ENCODE data around the gene UBAC1.

UBAC1 gene

DNA sequence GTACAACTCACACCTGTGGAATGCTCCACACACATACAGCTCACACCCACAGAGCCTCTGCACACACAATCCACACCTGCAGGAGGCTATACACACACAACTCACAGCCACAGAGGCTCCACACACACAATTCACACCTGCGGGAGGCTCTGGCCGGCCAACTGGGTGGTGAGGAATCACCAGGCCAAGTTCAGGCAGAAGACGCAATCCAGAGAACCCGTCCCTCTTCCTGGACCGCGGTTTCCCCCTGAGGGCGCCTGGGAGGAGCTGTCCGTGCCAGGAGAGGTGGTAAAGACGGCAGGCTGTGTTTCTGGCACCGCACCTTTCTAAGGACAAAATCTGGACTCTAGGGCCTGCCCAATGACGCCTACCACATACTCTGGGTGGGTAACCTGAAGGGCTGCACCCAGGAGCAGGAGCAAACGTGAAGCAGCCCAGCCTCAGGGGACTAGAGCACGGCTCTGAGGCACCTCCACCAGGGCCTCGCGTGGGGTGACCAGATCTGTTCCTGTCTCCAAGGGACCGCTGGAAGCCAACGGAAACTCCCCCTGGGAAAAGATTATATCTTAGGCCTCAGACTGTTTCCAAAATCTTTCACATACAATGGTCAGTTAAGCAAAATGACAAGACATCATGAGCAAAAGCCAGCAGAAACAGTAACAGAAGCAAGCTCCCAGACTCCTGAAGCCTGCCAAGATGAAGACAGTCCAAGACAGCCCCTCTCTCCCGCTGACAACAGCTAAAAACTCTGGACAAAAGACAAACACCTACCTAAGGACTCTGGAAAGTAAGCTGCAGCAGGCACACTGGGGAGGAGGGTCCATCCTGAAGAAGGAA is 70.8 kb downstream of the UBAC1 start (continued):
- TF ChIP-seq ZNF514 (tag by site-specific recombination; IDR thresholded peaks at IDR 0.05) (no peak), SCRT2 (tag by site-specific recombination; IDR thresholded peaks at IDR 0.05) (peak; percentile 92), ZNF302 (tag by site-specific recombination; IDR thresholded peaks at IDR 0.05; ENCODE audit: low read depth) (no peak), ZFP3 (tag by site-specific recombination; IDR thresholded peaks at IDR 0.05; ENCODE audit: low read depth) (no peak)

DNA sequence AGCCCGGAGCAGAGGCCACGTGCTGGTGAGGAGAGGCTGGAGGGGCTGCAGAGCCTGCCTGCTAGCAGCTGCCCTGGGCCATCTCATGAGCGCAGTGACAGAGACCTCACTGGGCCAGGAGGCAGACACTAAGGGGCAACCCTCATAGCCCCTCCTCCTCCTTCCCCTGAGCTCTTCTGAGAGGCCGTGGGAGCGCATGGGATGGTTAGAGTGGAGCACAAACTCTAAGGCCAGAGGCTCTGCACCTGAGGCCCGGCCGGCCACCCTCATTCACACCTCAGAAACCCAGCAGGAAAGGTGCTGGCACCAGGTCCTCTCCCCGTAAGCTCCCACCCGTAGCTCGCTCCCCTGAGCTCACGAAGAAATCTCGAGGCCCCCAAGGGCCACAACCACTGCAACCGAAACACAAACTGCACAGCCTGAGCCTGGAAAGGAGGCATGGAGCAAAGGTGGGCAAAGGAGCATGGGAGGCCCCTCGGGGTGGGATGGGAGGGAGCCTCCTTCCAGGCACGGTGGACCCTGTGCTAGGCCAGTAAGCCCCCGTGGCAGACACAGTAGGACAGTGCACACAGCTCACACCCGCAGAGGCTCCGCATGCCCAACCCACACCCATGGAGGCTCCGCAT is 71.5 kb downstream of the UBAC1 start:
- ChIA-PET POLR2A (no interaction called here), CTCF (interaction anchor here (1.9 kb wide), 1 partner anchor 26 kb away, joined by 5 read pairs; no protein-coding TSS in a partner anchor)
- H3K36me3 ChIP-seq (ENCODE audit: control insufficient read depth in 2 of 2, insufficient read depth in 1 of 2, low read length in 2 of 2): no peaks in the 10 kb centered on the region
- no peak overlapping the region for H3K4me3 ChIP-seq (ENCODE audit: low read depth, low read length)
- H3K27ac ChIP-seq (ENCODE audit: extremely low read depth, low read depth, low read length): no peak overlapping the region
- H3K9me3 ChIP-seq (ENCODE audit: control insufficient read depth, insufficient read depth, low read depth, low read length): no peaks in the 10 kb centered on the region
- TF ChIP-seq YY2 (tag by site-specific recombination; IDR thresholded peaks at IDR 0.05): no peak
- no peak for TF ChIP-seq MYNN (tag by site-specific recombination; IDR thresholded peaks at IDR 0.05; ENCODE audit: borderline replicate concordance)
- no peak for TF ChIP-seq HOXD13 (CRISPR knock-in tag; IDR thresholded peaks at IDR 0.05; ENCODE audit: borderline replicate concordance)
- TF ChIP-seq GLI4 (tag by site-specific recombination; IDR thresholded peaks at IDR 0.05): no peak
- TF ChIP-seq ZNF768 (tag by site-specific recombination; IDR thresholded peaks at IDR 0.05): no peak
- no peak for TF ChIP-seq HOXC10 (CRISPR knock-in tag; IDR thresholded peaks at IDR 0.05)
- TF ChIP-seq, protein P1, sequence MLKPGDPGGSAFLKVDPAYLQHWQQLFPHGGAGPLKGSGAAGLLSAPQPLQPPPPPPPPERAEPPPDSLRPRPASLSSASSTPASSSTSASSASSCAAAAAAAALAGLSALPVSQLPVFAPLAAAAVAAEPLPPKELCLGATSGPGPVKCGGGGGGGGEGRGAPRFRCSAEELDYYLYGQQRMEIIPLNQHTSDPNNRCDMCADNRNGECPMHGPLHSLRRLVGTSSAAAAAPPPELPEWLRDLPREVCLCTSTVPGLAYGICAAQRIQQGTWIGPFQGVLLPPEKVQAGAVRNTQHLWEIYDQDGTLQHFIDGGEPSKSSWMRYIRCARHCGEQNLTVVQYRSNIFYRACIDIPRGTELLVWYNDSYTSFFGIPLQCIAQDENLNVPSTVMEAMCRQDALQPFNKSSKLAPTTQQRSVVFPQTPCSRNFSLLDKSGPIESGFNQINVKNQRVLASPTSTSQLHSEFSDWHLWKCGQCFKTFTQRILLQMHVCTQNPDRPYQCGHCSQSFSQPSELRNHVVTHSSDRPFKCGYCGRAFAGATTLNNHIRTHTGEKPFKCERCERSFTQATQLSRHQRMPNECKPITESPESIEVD (tag by site-specific recombination; IDR thresholded peaks at IDR 0.05): no peak
- TF ChIP-seq GFI1B (tag by site-specific recombination; IDR thresholded peaks at IDR 0.05): no peak
- no peak for TF ChIP-seq SP7 (tag by site-specific recombination; IDR thresholded peaks at IDR 0.05)
- TF ChIP-seq ZNF423 (tag by site-specific recombination; IDR thresholded peaks at IDR 0.05): no peak
- peaks cover 10% of the 10 kb centered on the region for H3K4me1 ChIP-seq (ENCODE audit: control insufficient read depth, insufficient read depth, low read length)

DNA sequence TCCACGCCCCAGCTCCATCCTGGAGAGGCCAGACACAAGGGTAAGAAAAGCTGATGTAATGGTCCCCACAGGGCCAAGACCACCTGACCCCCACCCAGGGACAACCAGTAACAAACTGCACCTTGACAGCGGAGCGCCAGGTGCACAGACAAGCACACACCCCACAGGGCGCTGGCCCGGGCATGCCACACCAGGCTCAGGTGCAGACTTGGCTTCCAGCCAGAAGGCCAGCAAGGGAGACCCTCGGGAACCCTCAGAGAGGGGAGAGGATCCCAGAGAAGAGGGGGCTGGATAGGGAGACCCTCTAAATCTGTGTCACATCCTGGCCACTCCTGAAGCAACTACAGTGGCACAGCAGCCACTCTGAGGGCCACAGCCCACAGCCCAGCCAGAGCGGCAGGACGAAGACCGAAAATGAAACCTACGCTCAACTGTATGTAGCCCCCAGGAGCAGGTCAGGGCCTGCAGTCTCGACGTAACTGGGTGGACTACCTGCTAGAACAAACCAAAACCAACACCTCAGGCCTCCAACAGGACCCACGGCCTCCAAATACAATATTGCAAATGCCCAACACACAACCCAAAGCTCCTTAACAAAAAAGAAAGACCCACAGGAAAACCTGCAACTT is 72.3 kb downstream of the UBAC1 start:
- peaks cover 10% of the 10 kb centered on the region for H3K4me1 ChIP-seq (ENCODE audit: control insufficient read depth, insufficient read depth, low read length)
- POLR2A ChIA-PET: no interaction called here
- TF ChIP-seq ZNF23 (tag by site-specific recombination; IDR thresholded peaks at IDR 0.05; ENCODE audit: borderline replicate concordance) (no peak), ZNF837 (tag by site-specific recombination; IDR thresholded peaks at IDR 0.05) (no peak), ZNF391 (tag by site-specific recombination; IDR thresholded peaks at IDR 0.05; ENCODE audit: borderline replicate concordance, low read depth) (no peak), ZNF791 (tag by site-specific recombination; IDR thresholded peaks at IDR 0.05) (no peak), ZNF558 (tag by site-specific recombination; IDR thresholded peaks at IDR 0.05) (no peak), ZNF335 (tag by site-specific recombination; conservative IDR thresholded peaks at IDR 0.05) (no peak), ZNF548 (tag by site-specific recombination; IDR thresholded peaks at IDR 0.05) (no peak), ZNF600 (tag by site-specific recombination; IDR thresholded peaks at IDR 0.05) (no peak), ZNF654 (tag by site-specific recombination; IDR thresholded peaks at IDR 0.05; ENCODE audit: low read depth) (no peak), ZNF24 (tag by site-specific recombination; IDR thresholded peaks at IDR 0.05) (no peak), ZNF658 (tag by site-specific recombination; IDR thresholded peaks at IDR 0.05) (no peak)
- TF ChIP-seq, protein P2, sequence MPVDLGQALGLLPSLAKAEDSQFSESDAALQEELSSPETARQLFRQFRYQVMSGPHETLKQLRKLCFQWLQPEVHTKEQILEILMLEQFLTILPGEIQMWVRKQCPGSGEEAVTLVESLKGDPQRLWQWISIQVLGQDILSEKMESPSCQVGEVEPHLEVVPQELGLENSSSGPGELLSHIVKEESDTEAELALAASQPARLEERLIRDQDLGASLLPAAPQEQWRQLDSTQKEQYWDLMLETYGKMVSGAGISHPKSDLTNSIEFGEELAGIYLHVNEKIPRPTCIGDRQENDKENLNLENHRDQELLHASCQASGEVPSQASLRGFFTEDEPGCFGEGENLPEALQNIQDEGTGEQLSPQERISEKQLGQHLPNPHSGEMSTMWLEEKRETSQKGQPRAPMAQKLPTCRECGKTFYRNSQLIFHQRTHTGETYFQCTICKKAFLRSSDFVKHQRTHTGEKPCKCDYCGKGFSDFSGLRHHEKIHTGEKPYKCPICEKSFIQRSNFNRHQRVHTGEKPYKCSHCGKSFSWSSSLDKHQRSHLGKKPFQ (tag by site-specific recombination; IDR thresholded peaks at IDR 0.05): no peak
- TF ChIP-seq, protein P3, sequence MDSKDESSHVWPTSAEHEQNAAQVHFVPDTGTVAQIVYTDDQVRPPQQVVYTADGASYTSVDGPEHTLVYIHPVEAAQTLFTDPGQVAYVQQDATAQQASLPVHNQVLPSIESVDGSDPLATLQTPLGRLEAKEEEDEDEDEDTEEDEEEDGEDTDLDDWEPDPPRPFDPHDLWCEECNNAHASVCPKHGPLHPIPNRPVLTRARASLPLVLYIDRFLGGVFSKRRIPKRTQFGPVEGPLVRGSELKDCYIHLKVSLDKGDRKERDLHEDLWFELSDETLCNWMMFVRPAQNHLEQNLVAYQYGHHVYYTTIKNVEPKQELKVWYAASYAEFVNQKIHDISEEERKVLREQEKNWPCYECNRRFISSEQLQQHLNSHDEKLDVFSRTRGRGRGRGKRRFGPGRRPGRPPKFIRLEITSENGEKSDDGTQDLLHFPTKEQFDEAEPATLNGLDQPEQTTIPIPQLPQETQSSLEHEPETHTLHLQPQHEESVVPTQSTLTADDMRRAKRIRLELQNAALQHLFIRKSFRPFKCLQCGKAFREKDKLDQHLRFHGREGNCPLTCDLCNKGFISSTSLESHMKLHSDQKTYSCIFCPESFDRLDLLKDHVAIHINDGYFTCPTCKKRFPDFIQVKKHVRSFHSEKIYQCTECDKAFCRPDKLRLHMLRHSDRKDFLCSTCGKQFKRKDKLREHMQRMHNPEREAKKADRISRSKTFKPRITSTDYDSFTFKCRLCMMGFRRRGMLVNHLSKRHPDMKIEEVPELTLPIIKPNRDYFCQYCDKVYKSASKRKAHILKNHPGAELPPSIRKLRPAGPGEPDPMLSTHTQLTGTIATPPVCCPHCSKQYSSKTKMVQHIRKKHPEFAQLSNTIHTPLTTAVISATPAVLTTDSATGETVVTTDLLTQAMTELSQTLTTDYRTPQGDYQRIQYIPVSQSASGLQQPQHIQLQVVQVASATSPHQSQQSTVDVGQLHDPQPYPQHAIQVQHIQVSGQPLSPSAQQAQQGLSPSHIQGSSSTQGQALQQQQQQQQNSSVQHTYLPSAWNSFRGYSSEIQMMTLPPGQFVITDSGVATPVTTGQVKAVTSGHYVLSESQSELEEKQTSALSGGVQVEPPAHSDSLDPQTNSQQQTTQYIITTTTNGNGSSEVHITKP (tag by site-specific recombination; IDR thresholded peaks at IDR 0.05): no peak

More for the DNA sequence above, 72.3 kb downstream of the UBAC1 start:
- Histone ChIP-seq H3K4me3 (ENCODE audit: low read depth, low read length) (no peak overlapping the region), H3K9me3 (ENCODE audit: control insufficient read depth, insufficient read depth, low read depth, low read length) (no peaks in the 10 kb centered on the region), H3K27ac (ENCODE audit: extremely low read depth, low read depth, low read length) (no peak overlapping the region), H3K36me3 (ENCODE audit: control insufficient read depth in 2 of 2, insufficient read depth in 1 of 2, low read length in 2 of 2) (no peaks in the 10 kb centered on the region)
- CTCF ChIA-PET: interaction anchor here (1.2 to 1.9 kb wide), 3 partner anchors 25 to 234 kb away, joined by 3 to 5 read pairs (median 3); no protein-coding TSS in a partner anchor
